NCI-H1092 (cell line): ENCODE data around the gene TMEM237.
A peak's percentile ranks its signal among the peaks of the same experiment; 100 is the strongest.

ENCODE experiments used
- DNase-seq: peaks from one replicate; lab custom pipeline; 2025; lab: John Stamatoyannopoulos, UW

The TMEM237 gene

GRCh38 chr2:201642086-201642578 lies 1.2 kb downstream of the TMEM237 start:
- peak; percentile 67 for DNase-seq

GRCh38 chr2:201639205-201639604 lies 4.1 kb downstream of the TMEM237 start:
- no peak for DNase-seq

- DNase-seq: no peak
Observed at GRCh38 chr2:201638326-201638725, 5.0 kb downstream of the TMEM237 start.

- no peak for DNase-seq
Observed at GRCh38 chr2:201633661-201634249, 9.5 kb downstream of the TMEM237 start.

GRCh38 chr2:201631041-201631440 lies 12.3 kb downstream of the TMEM237 start:
- no peak for DNase-seq

GRCh38 chr2:201630577-201630976 lies 12.7 kb downstream of the TMEM237 start:
- DNase-seq: no peak

- no peak for DNase-seq
Observed at GRCh38 chr2:201628545-201628944, 14.8 kb downstream of the TMEM237 start.

- no peak for DNase-seq
Observed at GRCh38 chr2:201622306-201622970, 20.9 kb downstream of the TMEM237 start.

GRCh38 chr2:201621293-201621999 lies 21.9 kb downstream of the TMEM237 start:
- no peak for DNase-seq

GRCh38 chr2:201618744-201619662 lies 24.3 kb downstream of the TMEM237 start:
- no peak for DNase-seq

- DNase-seq: no peak
Observed at GRCh38 chr2:201608021-201608420, 35.3 kb downstream of the TMEM237 start.

- no peak for DNase-seq
Observed at GRCh38 chr2:201607568-201607967, 35.7 kb downstream of the TMEM237 start.

- no peak for DNase-seq
Observed at GRCh38 chr2:201600906-201601305, 42.4 kb downstream of the TMEM237 start.

GRCh38 chr2:201597397-201597796 lies 45.9 kb downstream of the TMEM237 start:
- DNase-seq: no peak

- DNase-seq: no peak
Observed at GRCh38 chr2:201580486-201580885, 62.8 kb downstream of the TMEM237 start.

GRCh38 chr2:201579536-201579935 lies 63.8 kb downstream of the TMEM237 start:
- no peak for DNase-seq

- DNase-seq: no peak
Observed at GRCh38 chr2:201575971-201576370, 67.3 kb downstream of the TMEM237 start.

GRCh38 chr2:201574766-201575165 lies 68.5 kb downstream of the TMEM237 start:
- DNase-seq: no peak

- no peak for DNase-seq
Observed at GRCh38 chr2:201572846-201573508, 70.3 kb downstream of the TMEM237 start.
